Ammon's horn (tissue), 1 donor: ENCODE measurements around the gene HMCN2.

ENCODE experiments used
- DNase-seq: peaks from one replicate; pipeline ENCODE4 v3.0.0-alpha.2; 2016; ENCODE audit warnings: low spot score

HMCN2 gene

GRCh38 chr9:130451509-130452388 lies 186.2 kb downstream of the HMCN2 start:
- DNase-seq: peak; percentile 50

- no peak for DNase-seq
These were observed 187.3 kb downstream of the HMCN2 start for GRCh38 chr9:130452835-130453234.

GRCh38 chr9:130453487-130453886 lies 187.9 kb downstream of the HMCN2 start:
- no peak for DNase-seq

GRCh38 chr9:130454096-130454811 lies 188.7 kb downstream of the HMCN2 start:
- DNase-seq: no peak

- DNase-seq: no peak
These were observed 189.3 kb downstream of the HMCN2 start for GRCh38 chr9:130454812-130455325.

DNA sequence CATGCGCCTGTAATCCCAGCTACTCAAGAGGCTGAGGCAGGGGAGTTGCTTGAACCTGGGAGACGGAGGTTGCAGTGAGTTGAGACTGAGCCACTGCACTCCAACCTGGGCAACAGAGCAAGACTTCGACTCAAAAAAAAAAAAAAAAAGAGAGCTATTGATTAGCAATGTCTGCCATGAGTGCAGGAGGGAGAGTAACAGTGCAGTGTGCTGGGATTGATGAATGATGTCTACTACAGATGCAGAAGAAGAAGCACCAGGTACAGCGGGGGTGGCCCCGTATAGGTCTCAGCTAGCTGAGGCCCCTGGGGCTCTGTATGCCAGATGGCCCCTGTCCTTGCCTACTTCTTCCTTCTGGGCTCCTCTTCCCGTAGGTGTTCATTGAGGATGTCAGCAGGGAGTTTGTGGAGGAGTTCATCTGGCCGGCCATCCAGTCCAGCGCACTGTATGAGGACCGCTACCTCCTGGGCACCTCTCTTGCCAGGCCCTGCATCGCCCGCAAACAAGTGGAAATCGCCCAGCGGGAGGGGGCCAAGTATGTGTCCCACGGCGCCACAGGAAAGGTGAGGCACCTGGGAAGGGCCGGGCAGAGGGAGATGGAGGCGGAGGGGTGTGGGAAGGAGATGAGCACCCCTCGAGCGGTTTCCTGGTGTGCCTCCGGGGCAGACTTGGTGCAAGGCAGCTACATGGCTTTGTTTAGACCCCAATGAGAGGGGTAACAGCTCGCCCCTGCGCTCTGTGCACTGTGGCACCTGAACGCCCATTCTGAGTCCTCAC lies 192.7 kb downstream of the HMCN2 start:
- no peak for DNase-seq

DNA sequence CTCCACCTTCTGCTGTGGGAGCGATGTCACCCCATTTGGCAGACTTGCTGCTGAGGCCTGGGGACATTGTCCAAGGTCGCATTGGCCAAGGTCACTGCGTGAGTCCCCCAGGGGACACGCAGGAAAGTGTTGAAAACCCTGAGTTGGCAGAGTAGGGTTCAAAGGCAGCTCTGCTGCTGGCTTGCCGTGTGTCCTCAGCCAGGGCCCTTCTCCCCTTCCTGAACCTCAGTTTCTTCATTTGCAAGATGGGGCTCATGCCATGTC lies 193.2 kb downstream of the HMCN2 start:
- DNase-seq: no peak

GRCh38 chr9:130459151-130459550 lies 193.6 kb downstream of the HMCN2 start:
- DNase-seq: no peak

DNA sequence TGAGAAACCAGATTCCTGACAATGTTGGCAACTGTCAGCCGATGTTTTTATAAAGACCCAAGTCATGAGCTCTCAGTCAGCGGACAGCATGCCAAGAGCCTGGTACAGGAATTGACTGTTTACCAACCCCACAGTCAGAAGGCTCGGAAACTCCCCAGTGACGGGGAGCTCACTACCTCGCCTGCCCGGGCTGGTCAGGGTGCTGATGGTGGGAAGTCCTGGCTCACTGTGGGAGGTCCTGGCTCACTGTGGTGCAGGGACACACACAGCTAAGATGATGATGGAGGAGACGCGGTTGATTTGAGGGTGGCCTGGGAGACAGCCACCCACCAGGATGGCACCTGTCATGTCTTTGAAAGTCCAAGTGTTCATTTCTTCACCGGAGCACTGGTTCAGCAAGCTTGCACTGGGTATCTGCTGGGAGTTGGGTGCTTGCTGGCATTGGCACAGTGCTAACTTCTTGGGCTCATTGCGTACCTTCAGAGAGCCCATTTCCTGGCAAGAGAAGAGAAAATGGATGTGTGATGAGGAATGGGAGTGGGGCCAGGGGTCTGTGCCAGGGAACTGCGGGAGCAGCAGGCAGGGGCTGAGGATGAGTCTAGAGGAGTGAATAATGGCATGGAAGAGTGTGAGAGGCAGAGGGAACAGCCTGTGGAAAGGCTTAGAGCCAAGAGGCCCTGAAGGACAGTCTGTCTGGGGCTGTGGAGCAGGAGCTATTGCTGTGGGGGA lies 194.5 kb downstream of the HMCN2 start:
- DNase-seq: no peak

DNA sequence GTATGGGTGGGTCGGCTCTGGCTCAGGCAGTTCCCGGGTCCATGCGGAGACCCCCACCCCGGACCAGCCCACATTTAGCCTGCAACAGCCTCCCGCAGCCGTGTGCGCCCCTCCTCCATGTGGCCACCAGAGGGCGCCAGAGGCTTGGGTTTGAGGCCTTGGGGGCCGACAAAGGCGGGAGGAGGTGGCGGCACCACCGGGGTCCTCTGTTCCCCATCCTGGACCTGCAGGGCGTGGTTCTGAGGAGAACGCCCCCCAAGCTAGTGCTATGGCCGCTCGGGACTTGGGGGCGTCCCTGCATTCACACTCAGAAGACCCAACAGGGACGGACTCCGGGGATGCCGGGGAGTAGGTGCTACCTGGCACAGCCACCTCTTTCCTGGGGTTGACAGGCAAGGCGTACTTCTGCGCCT lies 195.7 kb downstream of the HMCN2 start:
- peak; percentile 50 for DNase-seq

DNA sequence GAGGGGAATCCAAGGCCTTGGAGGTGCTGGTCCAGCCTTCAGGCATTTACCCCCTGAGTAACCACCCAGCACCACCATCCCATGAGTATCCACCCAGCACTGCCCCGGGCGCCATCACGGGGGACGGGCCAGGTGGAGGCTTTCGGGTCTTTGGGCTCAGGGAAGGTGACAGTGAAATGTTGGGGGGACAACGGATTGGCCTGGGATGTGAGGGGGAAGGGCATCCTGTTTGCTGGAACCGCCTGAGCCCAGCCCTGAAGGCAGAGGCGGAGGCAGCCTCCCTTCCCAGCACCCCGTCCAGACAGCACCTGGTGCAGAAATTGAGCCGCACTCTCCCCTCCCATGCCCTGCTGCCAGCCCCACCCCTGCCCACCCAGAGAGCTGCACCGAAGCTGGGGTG lies 196.2 kb downstream of the HMCN2 start:
- DNase-seq: no peak

GRCh38 chr9:130462685-130463540 lies 197.4 kb downstream of the HMCN2 start:
- no peak for DNase-seq

DNA sequence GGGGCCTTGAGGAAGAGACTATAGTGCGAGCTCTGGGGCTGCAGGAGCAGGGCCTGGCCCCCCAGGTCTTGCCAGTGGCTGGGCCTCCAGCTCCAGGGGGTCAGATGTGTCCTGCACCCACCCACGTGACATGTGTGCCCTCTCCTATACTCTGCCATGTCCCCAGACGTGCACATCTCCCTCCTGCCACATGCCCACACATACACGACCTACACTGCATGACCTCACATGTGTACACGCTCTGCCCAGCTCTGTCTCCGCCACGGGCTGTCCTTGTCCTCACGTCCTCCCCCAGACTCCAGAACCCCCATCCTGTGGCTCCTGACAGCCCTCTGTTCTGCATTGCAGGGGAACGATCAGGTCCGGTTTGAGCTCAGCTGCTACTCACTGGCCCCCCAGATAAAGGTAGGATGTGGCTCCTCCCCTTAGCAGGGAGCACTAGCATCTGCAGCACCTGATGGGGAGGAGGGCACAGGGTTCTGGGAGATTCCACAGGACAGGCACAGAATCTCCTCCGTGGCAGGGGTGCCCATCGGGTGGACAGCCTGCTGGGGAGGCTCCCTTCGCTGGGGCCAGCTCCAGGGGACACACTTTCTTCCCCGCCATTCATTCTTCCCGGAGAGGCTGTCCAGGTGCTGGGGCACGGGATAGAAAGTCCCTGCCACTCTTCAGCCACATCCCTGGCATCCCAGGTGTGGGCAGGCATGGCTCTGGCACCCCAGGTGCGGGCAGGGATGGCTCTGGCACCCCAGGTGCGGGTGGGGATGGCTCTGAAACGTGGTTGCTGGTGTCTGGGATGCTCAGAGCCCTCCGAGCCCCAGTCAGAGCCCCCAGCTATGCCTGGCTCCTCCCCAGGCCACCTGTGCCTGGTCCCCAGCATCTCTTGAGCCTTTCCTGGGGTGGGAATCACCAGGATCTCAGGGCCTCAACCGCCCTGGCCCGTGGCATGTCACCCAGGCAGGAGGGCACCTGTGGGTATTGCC lies 198.5 kb downstream of the HMCN2 start:
- no peak for DNase-seq

GRCh38 chr9:130465383-130466096 lies 200.0 kb downstream of the HMCN2 start:
- DNase-seq: no peak

GRCh38 chr9:130466537-130467217 lies 201.1 kb downstream of the HMCN2 start:
- DNase-seq: no peak

DNA sequence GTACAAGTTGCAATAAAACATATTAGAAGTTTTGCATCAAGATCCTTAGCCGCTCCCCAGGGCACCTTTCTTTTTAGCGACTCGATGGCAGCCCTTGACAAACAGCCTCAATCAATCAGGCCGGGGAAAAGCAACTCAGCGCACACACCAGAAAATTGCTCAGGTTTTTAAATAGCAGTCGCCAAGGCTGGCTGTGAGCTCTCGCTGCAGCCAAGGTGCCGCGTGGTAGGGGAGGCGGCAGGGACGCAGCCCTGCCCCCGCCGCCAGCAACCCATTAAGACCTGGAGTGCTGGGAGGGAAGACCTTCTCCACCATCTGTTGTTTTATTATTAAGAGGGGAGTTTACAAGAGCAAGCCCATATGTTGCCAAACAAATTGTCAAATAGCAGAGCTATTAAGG lies 201.8 kb downstream of the HMCN2 start:
- DNase-seq: no peak

DNA sequence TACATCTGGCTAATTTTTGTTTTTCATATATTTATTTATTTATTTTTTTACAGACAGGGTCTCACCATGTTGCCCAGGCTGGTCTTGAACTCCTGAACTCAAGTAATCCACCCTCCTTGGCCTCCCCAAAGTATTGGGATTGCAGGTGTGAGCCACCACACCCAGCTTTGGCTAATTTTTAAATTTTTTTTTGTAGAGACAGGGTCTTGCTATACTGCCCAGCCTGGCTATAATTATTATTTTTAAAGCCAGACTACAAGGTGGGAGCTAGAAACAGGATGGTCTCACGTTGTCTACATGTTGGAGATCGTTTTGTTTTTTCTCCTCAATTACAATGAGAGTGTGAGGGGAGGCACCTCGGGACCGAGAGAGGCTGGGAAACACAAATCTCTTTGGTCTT lies 203.0 kb downstream of the HMCN2 start:
- no peak for DNase-seq

DNA sequence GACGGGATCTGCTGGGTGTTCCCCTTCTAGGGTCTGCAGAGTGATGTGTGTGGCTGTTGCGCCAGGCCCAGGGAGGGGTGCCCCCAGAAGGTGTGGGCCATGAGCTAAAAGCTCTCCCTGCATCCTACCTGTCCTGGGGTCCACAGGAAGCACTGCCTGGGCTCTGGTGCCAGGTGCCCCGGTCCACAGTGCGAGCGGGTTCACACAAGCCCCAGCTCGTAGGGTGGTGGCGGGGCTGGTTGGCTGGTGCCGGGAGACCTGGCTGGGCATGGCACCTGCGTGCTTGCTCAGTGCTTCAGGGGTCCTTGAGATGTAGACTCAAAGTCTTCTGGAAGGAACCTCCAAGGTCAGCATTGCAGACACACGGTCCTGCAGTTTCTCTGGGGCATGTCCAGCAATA lies 204.7 kb downstream of the HMCN2 start:
- no peak for DNase-seq
